Measurements from ENCODE around the gene ACY1.
"Not testable (repeated sequence)": the region's sequence is repeated elsewhere in the genome, so short reads cannot be mapped to it uniquely, and the experiment has no call there.

Gene ACY1

DNA sequence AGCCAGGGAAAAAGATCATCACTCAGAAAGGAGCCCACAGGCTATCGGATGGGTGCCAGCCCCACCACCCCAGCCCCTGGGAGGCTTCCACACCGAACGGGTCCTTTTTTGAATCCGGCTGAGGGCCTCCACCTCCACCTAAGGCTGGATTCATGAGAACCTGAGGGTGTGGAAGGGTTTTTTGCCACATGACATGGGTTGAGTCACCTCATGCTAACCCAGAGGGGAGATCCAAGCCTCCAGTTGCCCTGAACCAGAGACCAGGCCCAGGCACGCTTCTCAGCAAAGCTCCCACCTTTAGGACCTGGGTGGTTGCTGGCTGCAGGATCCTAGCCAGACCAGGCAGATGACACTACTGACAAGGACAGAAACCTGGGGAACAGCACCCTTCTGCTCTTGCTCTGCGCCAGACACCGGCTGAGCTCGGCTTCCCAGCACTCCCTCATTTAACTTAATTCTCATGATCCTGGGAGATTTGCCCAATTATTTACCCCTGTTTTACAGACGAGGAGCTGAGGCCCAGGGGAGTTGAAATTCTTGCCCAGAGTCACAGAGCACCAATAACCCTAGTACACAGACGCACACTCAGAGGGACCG, 47.5 kb downstream of the ACY1 start:
- H3K27me3 Mint-ChIP-seq = no peaks in the 10 kb centered on the region
- peaks cover 0 to 2% of the 10 kb centered on the region in 2 donors for H3K4me1 Mint-ChIP-seq (ENCODE audit: low read depth in 2 of 2)
- no peaks in the 10 kb centered on the region for H3K9me3 Mint-ChIP-seq

DNA sequence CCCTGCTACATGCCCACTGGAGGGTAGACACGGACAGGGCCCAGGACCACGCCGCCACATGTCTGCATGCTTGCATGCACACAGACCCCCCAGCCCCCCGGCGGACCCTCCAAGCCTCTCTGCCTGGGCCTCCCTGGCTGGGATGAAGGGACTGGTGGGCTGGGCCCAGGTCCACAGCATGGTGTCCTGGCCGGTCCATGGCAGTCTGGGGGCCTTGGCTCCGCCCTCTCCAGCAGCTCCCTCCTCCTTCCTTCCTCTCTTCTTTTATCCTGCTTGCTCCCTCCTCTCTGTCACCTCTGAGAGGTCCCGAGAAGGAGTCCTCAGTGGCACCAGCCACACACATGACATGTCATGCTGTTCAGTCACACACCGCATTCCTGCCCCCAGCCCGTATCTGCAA, 48.6 kb downstream of the ACY1 start:
- Mint-ChIP-seq H3K4me3 (no peak overlapping the region), H3K36me3 (ENCODE audit: insufficient read depth) (no peaks in the 10 kb centered on the region), H3K27ac (peak overlapping the region in 1 of 2 donors; percentile 19), H3K9me3 (no peaks in the 10 kb centered on the region), H3K4me1 (ENCODE audit: low read depth in 2 of 2) (peaks cover 0 to 2% of the 10 kb centered on the region in 2 donors), H3K27me3 (no peaks in the 10 kb centered on the region)
- ATAC-seq (replicated peaks) (no peak), DNase-seq (no peak)

More for the DNA sequence above, 47.5 kb downstream of the ACY1 start:
- Mint-ChIP-seq H3K36me3 (ENCODE audit: insufficient read depth) (no peaks in the 10 kb centered on the region), H3K4me3 (no peak overlapping the region), H3K27ac (peak overlapping the region in 1 of 2 donors; percentile 10)
- DNase-seq = no peak
- ATAC-seq (replicated peaks) = no peak

DNA sequence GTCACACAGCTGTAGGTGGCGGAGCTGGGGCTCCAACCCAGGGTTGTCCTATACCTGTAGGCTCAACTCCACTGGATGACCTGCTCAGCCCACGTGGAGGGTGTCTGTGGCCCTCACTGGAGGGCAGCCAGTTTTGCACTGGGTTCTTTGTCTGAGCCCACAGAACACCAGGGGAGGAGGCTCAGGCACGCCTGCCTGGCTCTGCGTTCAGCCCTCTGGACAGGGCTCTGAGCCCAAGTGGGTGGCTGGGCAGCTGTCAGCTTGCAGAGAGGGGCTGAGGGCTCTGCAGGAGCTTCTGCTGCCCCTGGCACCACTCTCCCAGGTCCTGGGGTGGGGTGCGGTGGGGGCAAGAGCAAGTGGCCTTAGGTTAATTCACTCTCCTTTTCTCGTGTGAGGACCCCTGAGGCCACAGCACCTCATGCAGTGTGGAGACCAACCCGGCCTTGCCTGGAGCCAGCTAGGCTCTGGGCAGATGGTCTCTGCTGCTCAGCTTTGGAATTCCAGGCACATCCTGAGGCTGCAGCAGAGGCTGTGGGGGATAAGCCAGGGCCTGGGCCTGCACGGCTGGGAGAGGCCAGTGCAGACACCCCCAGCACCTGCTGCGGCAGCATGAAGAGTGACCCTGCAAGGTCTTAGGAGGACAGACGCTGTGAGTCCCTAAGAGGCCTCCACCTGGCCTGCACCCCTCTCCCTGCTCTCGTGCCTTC, 49.5 kb downstream of the ACY1 start:
- no peak overlapping the region for H3K4me3 Mint-ChIP-seq
- H3K4me1 Mint-ChIP-seq (ENCODE audit: low read depth in 2 of 2) = peaks cover 0 to 2% of the 10 kb centered on the region in 2 donors
- no peak for ATAC-seq (replicated peaks)
- no peaks in the 10 kb centered on the region for H3K27me3 Mint-ChIP-seq
- no peaks in the 10 kb centered on the region for H3K36me3 Mint-ChIP-seq (ENCODE audit: insufficient read depth)
- DNase-seq = no peak
- H3K27ac Mint-ChIP-seq = no peak overlapping the region
- no peaks in the 10 kb centered on the region for H3K9me3 Mint-ChIP-seq

DNA sequence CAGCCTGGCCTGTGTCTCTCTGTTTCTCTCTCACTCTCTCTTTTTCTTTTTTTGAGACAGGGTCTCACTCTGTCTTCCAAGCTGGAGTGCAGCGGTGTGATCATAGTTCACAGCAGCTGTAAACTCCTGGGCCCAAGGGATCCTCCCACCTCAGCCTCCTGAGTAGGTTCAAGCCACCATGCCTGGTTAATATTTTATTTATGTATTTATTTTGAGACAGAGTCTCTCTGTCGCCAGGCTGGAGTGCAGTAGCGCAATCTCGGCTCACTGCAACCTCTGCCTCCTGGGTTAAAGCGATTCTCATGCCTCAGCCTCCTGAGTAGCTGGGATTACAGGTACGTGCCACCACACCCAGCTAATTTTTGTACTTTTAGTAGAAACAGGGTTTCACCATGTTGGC, 50.4 kb downstream of the ACY1 start:
- not testable (repeated sequence) for H3K36me3 Mint-ChIP-seq (ENCODE audit: insufficient read depth); H3K27ac Mint-ChIP-seq; H3K27me3 Mint-ChIP-seq; H3K9me3 Mint-ChIP-seq; H3K4me1 Mint-ChIP-seq (ENCODE audit: low read depth in 2 of 2); DNase-seq; ATAC-seq (replicated peaks); H3K4me3 Mint-ChIP-seq

DNA sequence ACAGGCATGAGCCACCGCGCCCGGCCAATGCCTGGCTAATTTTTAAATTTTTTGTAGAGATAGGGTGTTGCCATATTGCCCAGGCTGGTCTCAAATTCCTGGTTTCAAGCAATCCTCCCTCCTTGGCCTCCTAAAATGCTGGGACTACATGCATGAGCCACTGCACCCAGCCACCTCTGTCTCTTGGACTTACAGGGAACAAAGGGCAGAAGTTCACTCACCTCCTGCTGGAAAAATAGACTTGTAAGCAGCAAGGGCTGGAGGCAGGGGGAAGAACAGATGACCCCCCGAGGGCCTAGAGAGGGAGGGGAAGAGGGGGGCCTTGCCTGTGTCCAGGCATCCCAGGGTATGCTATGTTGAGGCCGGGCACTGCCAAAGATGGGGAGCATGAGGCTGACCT, 50.9 kb downstream of the ACY1 start:
- no peaks in the 10 kb centered on the region for H3K9me3 Mint-ChIP-seq
- no peak overlapping the region for H3K4me3 Mint-ChIP-seq
- H3K36me3 Mint-ChIP-seq (ENCODE audit: insufficient read depth) = no peaks in the 10 kb centered on the region
- H3K27ac Mint-ChIP-seq = no peak overlapping the region
- no peak for ATAC-seq (replicated peaks)
- DNase-seq = no peak
- no peaks in the 10 kb centered on the region for H3K27me3 Mint-ChIP-seq
- H3K4me1 Mint-ChIP-seq (ENCODE audit: low read depth in 2 of 2) = peaks cover 0 to 2% of the 10 kb centered on the region in 2 donors

DNA sequence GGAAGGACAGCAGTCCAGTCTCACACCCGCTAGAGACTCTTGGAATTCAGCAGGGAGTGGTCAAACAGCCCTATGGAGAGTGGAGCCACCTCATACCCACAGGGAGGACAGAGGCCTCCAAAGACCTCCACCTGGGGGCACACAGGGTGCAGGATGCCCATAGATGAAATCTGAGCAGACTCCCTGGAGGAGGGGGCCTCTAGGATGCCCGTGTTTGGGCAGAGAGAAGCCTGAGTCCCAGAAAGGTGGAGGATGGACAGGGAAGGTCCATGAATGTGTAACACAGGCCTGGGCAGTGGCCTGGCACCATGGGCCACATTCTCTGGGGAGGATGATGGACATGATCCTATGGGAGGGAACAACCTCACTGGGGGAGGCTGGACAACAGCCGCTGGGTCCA, 51.3 kb downstream of the ACY1 start:
- no peak overlapping the region for H3K27ac Mint-ChIP-seq
- peaks cover 3% of the 10 kb centered on the region for H3K36me3 Mint-ChIP-seq (ENCODE audit: insufficient read depth)
- ATAC-seq (replicated peaks) = no peak
- no peak for DNase-seq
- no peaks in the 10 kb centered on the region for H3K9me3 Mint-ChIP-seq
- H3K4me1 Mint-ChIP-seq (ENCODE audit: low read depth in 2 of 2) = peaks cover 0 to 4% of the 10 kb centered on the region in 2 donors
- no peak overlapping the region for H3K4me3 Mint-ChIP-seq
- no peaks in the 10 kb centered on the region for H3K27me3 Mint-ChIP-seq

GRCh38 chr3:52036222-52036694, 52.9 kb downstream of the ACY1 start:
- Mint-ChIP-seq H3K4me1 (ENCODE audit: low read depth in 2 of 2) (peaks cover 0 to 5% of the 10 kb centered on the region in 2 donors), H3K27ac (peak overlapping the region in 1 of 2 donors; percentile 57), H3K4me3 (no peak overlapping the region), H3K9me3 (no peaks in the 10 kb centered on the region), H3K27me3 (no peaks in the 10 kb centered on the region), H3K36me3 (ENCODE audit: insufficient read depth) (peaks cover 3% of the 10 kb centered on the region)
- DNase-seq (no peak), ATAC-seq (replicated peaks) (no peak)

DNA sequence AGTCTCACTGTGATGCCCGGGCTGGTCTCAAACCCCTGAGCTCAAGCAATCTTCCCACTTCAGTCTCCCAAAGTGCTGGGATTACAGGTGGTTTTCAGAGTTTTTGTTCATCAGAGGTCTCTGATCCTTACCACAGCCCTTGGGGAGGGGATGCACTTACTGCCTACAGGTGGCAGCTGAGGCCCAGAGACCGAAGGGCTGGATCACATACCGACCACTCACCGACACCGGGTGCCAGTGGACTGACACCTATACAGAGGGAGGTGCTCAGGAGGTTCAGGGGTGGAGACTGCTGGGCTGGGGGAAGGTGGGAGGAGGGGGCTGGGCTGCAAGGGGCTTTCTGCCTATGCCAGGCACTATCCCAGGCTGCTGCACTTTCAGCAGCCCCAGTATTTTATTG, 53.5 kb downstream of the ACY1 start:
- peaks cover 3% of the 10 kb centered on the region for H3K36me3 Mint-ChIP-seq (ENCODE audit: insufficient read depth)
- H3K4me1 Mint-ChIP-seq (ENCODE audit: low read depth in 2 of 2) = peaks cover 5 to 7% of the 10 kb centered on the region in 2 donors
- no peaks in the 10 kb centered on the region for H3K9me3 Mint-ChIP-seq
- ATAC-seq (replicated peaks) = peak; percentile 55
- no peaks in the 10 kb centered on the region for H3K27me3 Mint-ChIP-seq
- peak overlapping the region in 1 of 2 donors; percentile 57 for H3K27ac Mint-ChIP-seq
- no peak for DNase-seq
- H3K4me3 Mint-ChIP-seq = no peak overlapping the region

GRCh38 chr3:52037291-52037690, 54.0 kb downstream of the ACY1 start:
- H3K27me3 Mint-ChIP-seq = no peaks in the 10 kb centered on the region
- H3K36me3 Mint-ChIP-seq (ENCODE audit: insufficient read depth) = peaks cover 3% of the 10 kb centered on the region
- DNase-seq (no peak), ATAC-seq (replicated peaks) (no peak)
- H3K27ac Mint-ChIP-seq = peak overlapping the region in 1 of 2 donors; percentile 57
- no peaks in the 10 kb centered on the region for H3K9me3 Mint-ChIP-seq
- peaks cover 9 to 11% of the 10 kb centered on the region in 2 donors for H3K4me1 Mint-ChIP-seq (ENCODE audit: low read depth in 2 of 2)
- H3K4me3 Mint-ChIP-seq = no peak overlapping the region

- Mint-ChIP-seq H3K27ac (no peak overlapping the region), H3K27me3 (no peaks in the 10 kb centered on the region), H3K4me3 (no peak overlapping the region), H3K9me3 (no peaks in the 10 kb centered on the region), H3K36me3 (ENCODE audit: insufficient read depth) (peaks cover 3% of the 10 kb centered on the region), H3K4me1 (ENCODE audit: low read depth in 2 of 2) (peaks cover 9 to 11% of the 10 kb centered on the region in 2 donors)
- DNase-seq (no peak), ATAC-seq (replicated peaks) (no peak)
Observed at GRCh38 chr3:52038227-52038626, 54.9 kb downstream of the ACY1 start.
